GM18526 (cell line): ENCODE measurements around the gene CLSTN2.

Experiments
- POLR2A ChIP-seq: IDR thresholded peaks from 3 replicates; pipeline ENCODE4 v1.6.1; 2011; ENCODE audit not compliant: insufficient read length; ENCODE audit errors: extremely low read depth

Gene CLSTN2

GRCh38 chr3:140428380-140428779 lies 493.4 kb downstream of the CLSTN2 start:
- no peak for TF ChIP-seq POLR2A

- TF ChIP-seq POLR2A = no peak
These were observed 494.8 kb downstream of the CLSTN2 start for GRCh38 chr3:140429791-140430190.

- no peak for TF ChIP-seq POLR2A
These were observed 495.5 kb downstream of the CLSTN2 start for GRCh38 chr3:140430494-140430893.

- TF ChIP-seq POLR2A = no peak
These were observed 497.3 kb downstream of the CLSTN2 start for GRCh38 chr3:140432229-140432669.

GRCh38 chr3:140433431-140433830 lies 498.4 kb downstream of the CLSTN2 start:
- TF ChIP-seq POLR2A = no peak

GRCh38 chr3:140434261-140434905 lies 499.4 kb downstream of the CLSTN2 start:
- no peak for TF ChIP-seq POLR2A

GRCh38 chr3:140436421-140436820 lies 501.4 kb downstream of the CLSTN2 start:
- TF ChIP-seq POLR2A = no peak

GRCh38 chr3:140438736-140439470 lies 503.9 kb downstream of the CLSTN2 start:
- TF ChIP-seq POLR2A = no peak

- TF ChIP-seq POLR2A = no peak
These were observed 504.5 kb downstream of the CLSTN2 start for GRCh38 chr3:140439527-140439926.

GRCh38 chr3:140440446-140440845 lies 505.5 kb downstream of the CLSTN2 start:
- TF ChIP-seq POLR2A = no peak

GRCh38 chr3:140441006-140441405 lies 506.0 kb downstream of the CLSTN2 start:
- no peak for TF ChIP-seq POLR2A

- TF ChIP-seq POLR2A = no peak
These were observed 507.6 kb downstream of the CLSTN2 start for GRCh38 chr3:140442621-140443020.

GRCh38 chr3:140443073-140443472 lies 508.1 kb downstream of the CLSTN2 start:
- no peak for TF ChIP-seq POLR2A

- TF ChIP-seq POLR2A = no peak
These were observed 508.8 kb downstream of the CLSTN2 start for GRCh38 chr3:140443806-140444205.

- no peak for TF ChIP-seq POLR2A
These were observed 511.7 kb downstream of the CLSTN2 start for GRCh38 chr3:140446734-140447133.

- TF ChIP-seq POLR2A = no peak
These were observed 512.2 kb downstream of the CLSTN2 start for GRCh38 chr3:140447136-140447535.

GRCh38 chr3:140448001-140448400 lies 513.0 kb downstream of the CLSTN2 start:
- no peak for TF ChIP-seq POLR2A
